ENCODE measurements around the gene DUSP16. TPM values are rescaled to one million over a fixed set of nuclear protein-coding genes. Genes with fewer than 3 reads are reported as not detected.
"Not testable (repeated sequence)": the region's sequence is repeated elsewhere in the genome, so short reads cannot be mapped to it uniquely, and the experiment has no call there.

Gene DUSP16
- total and polyA plus RNA-seq, 5 donors from 2014 or later, result 29.4 to 108 (median 30.3) TPM

GRCh38 chr12:12502130-12502814 lies 60.4 kb downstream of the DUSP16 start:
- peaks cover 22% of the 10 kb centered on the region for H3K36me3 ChIP-seq (ENCODE audit: control insufficient read depth, insufficient read depth, low read length)
- peak overlapping the region; percentile 87 to 92 (median 90) for H3K4me3 Mint-ChIP-seq
- H3K36me3 Mint-ChIP-seq, result peaks cover 37% of the 10 kb centered on the region
- not testable (repeated sequence) for H3K9me3 Mint-ChIP-seq; H3K9me3 ChIP-seq (ENCODE audit: control insufficient read depth in 2 of 2, low read length in 2 of 2); H3K27me3 Mint-ChIP-seq; H3K27me3 ChIP-seq (ENCODE audit: control insufficient read depth, insufficient read depth, low read length)
- peaks cover 76% of the 10 kb centered on the region for H3K4me1 ChIP-seq (ENCODE audit: control insufficient read depth, insufficient read depth, low read length, poor library complexity, severe bottlenecking)
- peak in 1 of 3 donors; percentile 39 for DNase-seq
- peaks cover 45 to 86% (median 68%) of the 10 kb centered on the region in 4 donors for H3K4me1 Mint-ChIP-seq
- peak overlapping the region; percentile 82 for H3K27ac ChIP-seq (ENCODE audit: insufficient read depth, low read length, poor library complexity, severe bottlenecking)
- peak overlapping the region; percentile 62 for H3K4me3 ChIP-seq (ENCODE audit: low read depth, low read length)
- H3K27ac Mint-ChIP-seq, result peak overlapping the region; percentile 97 to 99 (median 98)
- ATAC-seq (ENCODE audit: low read depth in 2 of 2), result peak in 1 of 2 donors; percentile 13

DNA sequence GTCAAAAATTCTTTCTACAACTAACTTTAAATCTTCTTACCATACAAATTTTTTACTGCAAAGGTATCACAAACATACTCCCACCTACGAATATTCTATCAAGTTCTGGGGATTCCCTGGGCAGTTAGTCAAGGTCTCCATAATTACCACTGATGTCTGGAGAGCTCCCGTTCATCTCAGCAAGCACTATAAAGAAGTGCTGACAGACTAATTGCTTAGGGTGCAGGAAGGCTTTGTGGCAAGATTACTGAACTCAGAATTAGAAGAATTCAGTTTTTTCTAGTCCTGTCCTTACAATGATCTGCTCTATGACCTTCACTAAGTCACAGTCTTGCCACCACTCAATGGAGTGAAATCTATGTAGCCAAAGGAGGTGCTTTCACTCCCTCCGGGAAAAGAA lies 61.5 kb downstream of the DUSP16 start:
- Histone ChIP-seq H3K27ac (ENCODE audit: insufficient read depth, low read length, poor library complexity, severe bottlenecking) (peak overlapping the region; percentile 82), H3K9me3 (ENCODE audit: control insufficient read depth in 2 of 2, low read length in 2 of 2) (no peaks in the 10 kb centered on the region), H3K36me3 (ENCODE audit: control insufficient read depth, insufficient read depth, low read length) (peaks cover 22% of the 10 kb centered on the region), H3K27me3 (ENCODE audit: control insufficient read depth, insufficient read depth, low read length) (no peaks in the 10 kb centered on the region), H3K4me3 (ENCODE audit: low read depth, low read length) (peak overlapping the region; percentile 51), H3K4me1 (ENCODE audit: control insufficient read depth, insufficient read depth, low read length, poor library complexity, severe bottlenecking) (peaks cover 68% of the 10 kb centered on the region)
- Mint-ChIP-seq H3K9me3 (no peaks in the 10 kb centered on the region), H3K27ac (peak overlapping the region; percentile 90 to 97 (median 94)), H3K36me3 (peaks cover 37% of the 10 kb centered on the region), H3K27me3 (no peaks in the 10 kb centered on the region), H3K4me3 (peak overlapping the region; percentile 64 to 78 (median 68)), H3K4me1 (peaks cover 47 to 77% (median 63%) of the 10 kb centered on the region in 4 donors)
- ATAC-seq (ENCODE audit: low read depth in 2 of 2), result no peak
- no peak for DNase-seq

GRCh38 chr12:12499909-12500604 lies 62.6 kb downstream of the DUSP16 start:
- ATAC-seq (ENCODE audit: low read depth in 2 of 2) (no peak), DNase-seq (no peak)
- Histone ChIP-seq H3K4me3 (ENCODE audit: low read depth, low read length) (peak overlapping the region; percentile 58), H3K9me3 (ENCODE audit: control insufficient read depth in 2 of 2, low read length in 2 of 2) (no peaks in the 10 kb centered on the region), H3K27me3 (ENCODE audit: control insufficient read depth, insufficient read depth, low read length) (no peaks in the 10 kb centered on the region), H3K36me3 (ENCODE audit: control insufficient read depth, insufficient read depth, low read length) (peaks cover 27% of the 10 kb centered on the region), H3K27ac (ENCODE audit: insufficient read depth, low read length, poor library complexity, severe bottlenecking) (peak overlapping the region; percentile 82), H3K4me1 (ENCODE audit: control insufficient read depth, insufficient read depth, low read length, poor library complexity, severe bottlenecking) (peaks cover 65% of the 10 kb centered on the region)
- no peaks in the 10 kb centered on the region for H3K9me3 Mint-ChIP-seq
- peaks cover 41% of the 10 kb centered on the region for H3K36me3 Mint-ChIP-seq
- H3K4me3 Mint-ChIP-seq, result peak overlapping the region; percentile 55 to 86 (median 70)
- H3K4me1 Mint-ChIP-seq, result peaks cover 41 to 66% (median 55%) of the 10 kb centered on the region in 4 donors
- peak overlapping the region; percentile 87 to 97 (median 94) for H3K27ac Mint-ChIP-seq
- H3K27me3 Mint-ChIP-seq, result no peaks in the 10 kb centered on the region

- Histone ChIP-seq H3K4me1 (ENCODE audit: control insufficient read depth, insufficient read depth, low read length, poor library complexity, severe bottlenecking) (peaks cover 65% of the 10 kb centered on the region), H3K4me3 (ENCODE audit: low read depth, low read length) (no peak overlapping the region), H3K27me3 (ENCODE audit: control insufficient read depth, insufficient read depth, low read length) (no peaks in the 10 kb centered on the region), H3K27ac (ENCODE audit: insufficient read depth, low read length, poor library complexity, severe bottlenecking) (peak overlapping the region; percentile 39), H3K36me3 (ENCODE audit: control insufficient read depth, insufficient read depth, low read length) (peaks cover 37% of the 10 kb centered on the region), H3K9me3 (ENCODE audit: control insufficient read depth in 2 of 2, low read length in 2 of 2) (no peaks in the 10 kb centered on the region)
- Mint-ChIP-seq H3K4me1 (peaks cover 32 to 51% (median 45%) of the 10 kb centered on the region in 4 donors), H3K27me3 (no peaks in the 10 kb centered on the region), H3K4me3 (no peak overlapping the region), H3K36me3 (peaks cover 39% of the 10 kb centered on the region), H3K27ac (peak overlapping the region in 2 of 3 donors; percentile 64 to 97), H3K9me3 (no peaks in the 10 kb centered on the region)
- DNase-seq (no peak), ATAC-seq (ENCODE audit: low read depth in 2 of 2) (no peak)
Measured at GRCh38 chr12:12498210-12498609, 64.5 kb downstream of the DUSP16 start.

DNA sequence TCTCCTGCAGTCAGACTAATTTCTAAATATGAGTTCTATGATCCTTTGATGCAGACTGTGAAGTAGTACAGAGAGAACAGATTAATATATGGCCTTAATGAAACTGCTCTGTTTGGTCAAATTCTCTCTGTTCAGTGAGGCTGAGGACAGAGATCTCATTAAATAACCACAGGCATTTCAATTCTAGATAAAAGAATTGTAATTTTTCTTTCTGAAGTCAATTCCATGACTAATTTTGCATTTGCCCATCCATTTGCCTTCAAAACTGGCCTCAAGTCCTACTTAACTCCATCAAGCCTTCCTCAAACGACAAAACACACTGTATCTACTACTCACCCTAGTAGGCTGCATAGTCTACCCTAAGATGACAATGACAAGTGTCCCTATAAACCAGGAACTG lies 67.1 kb downstream of the DUSP16 start:
- Mint-ChIP-seq H3K9me3 (no peaks in the 10 kb centered on the region), H3K27me3 (no peaks in the 10 kb centered on the region), H3K4me3 (peak overlapping the region in 3 of 4 donors; percentile 2 to 46 (median 5)), H3K27ac (peak overlapping the region in 2 of 3 donors; percentile 25 to 83), H3K4me1 (peaks cover 15 to 27% (median 25%) of the 10 kb centered on the region in 4 donors), H3K36me3 (peaks cover 28% of the 10 kb centered on the region)
- H3K4me1 ChIP-seq (ENCODE audit: control insufficient read depth, insufficient read depth, low read length, poor library complexity, severe bottlenecking), result peaks cover 63% of the 10 kb centered on the region
- peaks cover 48% of the 10 kb centered on the region for H3K36me3 ChIP-seq (ENCODE audit: control insufficient read depth, insufficient read depth, low read length)
- ATAC-seq (ENCODE audit: low read depth in 2 of 2), result no peak
- H3K4me3 ChIP-seq (ENCODE audit: low read depth, low read length), result peak overlapping the region; percentile 17
- no peaks in the 10 kb centered on the region for H3K27me3 ChIP-seq (ENCODE audit: control insufficient read depth, insufficient read depth, low read length)
- DNase-seq, result no peak
- H3K9me3 ChIP-seq (ENCODE audit: control insufficient read depth in 2 of 2, low read length in 2 of 2), result no peaks in the 10 kb centered on the region
- no peak overlapping the region for H3K27ac ChIP-seq (ENCODE audit: insufficient read depth, low read length, poor library complexity, severe bottlenecking)

DNA sequence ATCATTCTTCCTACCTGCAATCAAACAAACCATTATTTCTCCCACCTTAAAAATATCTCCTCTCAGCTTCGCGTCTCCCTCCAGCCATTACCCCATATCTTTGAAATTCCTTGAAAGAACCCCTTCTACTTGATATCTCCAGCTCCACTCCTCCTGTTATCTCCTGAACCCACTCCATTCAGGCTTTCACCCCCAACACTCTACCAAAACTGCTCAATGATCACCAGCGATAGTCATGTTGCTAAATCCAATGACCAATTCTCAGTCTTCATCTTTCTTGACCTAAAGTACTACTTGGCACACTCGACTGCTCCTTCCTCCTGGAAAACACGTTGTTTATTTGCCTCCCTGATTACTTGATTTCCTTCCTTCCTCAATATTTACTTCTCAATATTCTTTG lies 70.1 kb downstream of the DUSP16 start:
- no peaks in the 10 kb centered on the region for H3K27me3 Mint-ChIP-seq
- DNase-seq (no peak), ATAC-seq (ENCODE audit: low read depth in 2 of 2) (no peak)
- H3K4me3 Mint-ChIP-seq, result no peak overlapping the region
- Histone ChIP-seq H3K9me3 (ENCODE audit: control insufficient read depth in 2 of 2, low read length in 2 of 2) (no peaks in the 10 kb centered on the region), H3K4me3 (ENCODE audit: low read depth, low read length) (peak overlapping the region; percentile 64), H3K4me1 (ENCODE audit: control insufficient read depth, insufficient read depth, low read length, poor library complexity, severe bottlenecking) (peaks cover 79% of the 10 kb centered on the region), H3K36me3 (ENCODE audit: control insufficient read depth, insufficient read depth, low read length) (peaks cover 36% of the 10 kb centered on the region), H3K27ac (ENCODE audit: insufficient read depth, low read length, poor library complexity, severe bottlenecking) (peak overlapping the region; percentile 48), H3K27me3 (ENCODE audit: control insufficient read depth, insufficient read depth, low read length) (no peaks in the 10 kb centered on the region)
- H3K9me3 Mint-ChIP-seq, result peaks cover 0 to 6% (median 0%) of the 10 kb centered on the region in 7 donors
- no peak overlapping the region for H3K27ac Mint-ChIP-seq
- peaks cover 22% of the 10 kb centered on the region for H3K36me3 Mint-ChIP-seq
- H3K4me1 Mint-ChIP-seq, result peaks cover 19 to 30% (median 27%) of the 10 kb centered on the region in 4 donors

DNA sequence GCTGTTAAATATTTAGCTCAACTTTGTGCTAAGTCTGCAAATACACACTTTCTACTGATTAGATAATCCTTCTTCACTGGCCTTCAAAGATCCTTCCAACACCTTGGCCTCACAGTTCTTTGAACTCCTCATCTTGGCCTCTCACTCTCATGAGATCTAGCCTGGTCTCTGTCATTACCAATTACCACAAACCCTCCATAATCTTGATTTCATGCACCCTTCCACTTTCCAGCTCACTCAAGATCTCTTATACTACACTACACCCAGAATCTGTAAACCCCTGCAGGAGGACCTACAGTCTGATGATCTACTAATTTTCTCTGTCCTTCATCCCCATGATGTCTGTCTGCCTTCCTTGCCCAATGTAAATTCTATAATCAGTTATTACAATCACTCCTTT lies 71.1 kb downstream of the DUSP16 start:
- Mint-ChIP-seq H3K36me3 (peaks cover 28% of the 10 kb centered on the region), H3K4me3 (no peak overlapping the region), H3K4me1 (peaks cover 26 to 34% (median 31%) of the 10 kb centered on the region in 4 donors), H3K27ac (no peak overlapping the region), H3K27me3 (no peaks in the 10 kb centered on the region), H3K9me3 (peaks cover 0 to 6% (median 0%) of the 10 kb centered on the region in 7 donors)
- peaks cover 42% of the 10 kb centered on the region for H3K36me3 ChIP-seq (ENCODE audit: control insufficient read depth, insufficient read depth, low read length)
- peak overlapping the region; percentile 64 for H3K4me3 ChIP-seq (ENCODE audit: low read depth, low read length)
- H3K27ac ChIP-seq (ENCODE audit: insufficient read depth, low read length, poor library complexity, severe bottlenecking), result peak overlapping the region; percentile 55
- no peaks in the 10 kb centered on the region for H3K9me3 ChIP-seq (ENCODE audit: control insufficient read depth in 2 of 2, low read length in 2 of 2)
- no peaks in the 10 kb centered on the region for H3K27me3 ChIP-seq (ENCODE audit: control insufficient read depth, insufficient read depth, low read length)
- DNase-seq (no peak), ATAC-seq (ENCODE audit: low read depth in 2 of 2) (peak in 1 of 2 donors; percentile 22)
- peaks cover 86% of the 10 kb centered on the region for H3K4me1 ChIP-seq (ENCODE audit: control insufficient read depth, insufficient read depth, low read length, poor library complexity, severe bottlenecking)

Data from CD4-positive, CD25-positive, alpha-beta regulatory T cell (primary cell).